GM12865 (cell line): ENCODE results near the gene CD93.

Experiments
- DNase-seq: peaks from one replicate; pipeline ENCODE4 v3.0.0; 2010; ENCODE audit warnings: low read depth
- H3K4me3 ChIP-seq: 2 replicates; pipeline ENCODE4 v1.5.1; 2011; ENCODE audit warnings: mild to moderate bottlenecking, low read depth, low read length, control low read depth
- CTCF ChIP-seq: IDR thresholded peaks from 2 replicates; pipeline ENCODE4 v1.5.1; 2011; ENCODE audit warnings: low read length, control low read depth, low read depth, inconsistent platforms; ENCODE audit not compliant: insufficient read depth; ENCODE audit errors: missing control alignments

CD93 gene

GRCh38 chr20:23032056-23032749, 53.9 kb downstream of the CD93 start:
- no peak for TF ChIP-seq CTCF

GRCh38 chr20:23031346-23031745, 54.8 kb downstream of the CD93 start:
- H3K4me3 ChIP-seq, result no peak overlapping the region
- DNase-seq, result no peak
- TF ChIP-seq CTCF, result no peak

More at GRCh38 chr20:23032056-23032749, 53.9 kb downstream of the CD93 start:
- DNase-seq, result no peak
- H3K4me3 ChIP-seq, result no peak overlapping the region
